T-helper 2 cell treated with Interferon-gamma antibody and Interleukin-4, amounts not matched to agents 5 μg/mL and 100 μg/mL, for 36 hours (primary cell): ENCODE data around the gene DIRAS2.

Experiments used
- DNase-seq: peaks from one replicate; pipeline ENCODE4 v3.0.0; 2021; ENCODE audit warnings: low spot score
- H3K27ac Mint-ChIP-seq: one replicate; pipeline ENCODE4 v1.8.0; 2021; ENCODE audit warnings: mild to moderate bottlenecking, mixed read lengths
- H3K27me3 Mint-ChIP-seq: one replicate; pipeline ENCODE4 v1.8.0; 2021; ENCODE audit warnings: low read depth, mixed read lengths
- H3K36me3 Mint-ChIP-seq: one replicate; pipeline ENCODE4 v1.8.0; 2021; ENCODE audit warnings: low read depth, mixed read lengths
- H3K4me1 Mint-ChIP-seq: one replicate; pipeline ENCODE4 v1.8.0; 2021; ENCODE audit warnings: low read depth, mixed read lengths
- H3K4me3 Mint-ChIP-seq: one replicate; pipeline ENCODE4 v1.8.0; 2022; ENCODE audit warnings: mild to moderate bottlenecking, moderate library complexity, mixed read lengths
- H3K9me3 Mint-ChIP-seq: one replicate; pipeline ENCODE4 v1.8.0; 2021; ENCODE audit warnings: mixed read lengths

DIRAS2 gene

DNA sequence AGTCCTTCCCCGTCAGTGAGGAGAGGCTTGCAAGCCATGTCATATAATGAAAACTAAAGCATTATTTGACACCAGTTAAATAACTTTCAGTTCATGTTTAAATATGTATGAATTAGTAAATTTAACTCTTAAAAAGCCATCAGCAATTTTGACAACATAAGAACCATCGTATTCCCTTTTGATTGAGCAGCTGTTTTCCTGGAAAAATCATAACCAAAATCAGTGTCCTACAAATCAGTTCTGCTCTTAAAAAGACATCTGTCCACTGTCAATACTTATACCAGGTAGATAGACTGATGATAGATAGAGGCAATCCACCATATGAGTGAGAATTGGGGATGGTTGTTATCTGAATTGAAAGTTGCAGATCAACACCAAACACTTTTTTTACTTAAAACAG lies 2.3 kb downstream of the DIRAS2 start:
- Mint-ChIP-seq H3K27me3 (peaks cover 54% of the 10 kb centered on the region), H3K36me3 (no peaks in the 10 kb centered on the region), H3K4me1 (peaks cover 3% of the 10 kb centered on the region), H3K9me3 (no peaks in the 10 kb centered on the region), H3K27ac (no peak overlapping the region), H3K4me3 (no peak overlapping the region)
- no peak for DNase-seq

DNA sequence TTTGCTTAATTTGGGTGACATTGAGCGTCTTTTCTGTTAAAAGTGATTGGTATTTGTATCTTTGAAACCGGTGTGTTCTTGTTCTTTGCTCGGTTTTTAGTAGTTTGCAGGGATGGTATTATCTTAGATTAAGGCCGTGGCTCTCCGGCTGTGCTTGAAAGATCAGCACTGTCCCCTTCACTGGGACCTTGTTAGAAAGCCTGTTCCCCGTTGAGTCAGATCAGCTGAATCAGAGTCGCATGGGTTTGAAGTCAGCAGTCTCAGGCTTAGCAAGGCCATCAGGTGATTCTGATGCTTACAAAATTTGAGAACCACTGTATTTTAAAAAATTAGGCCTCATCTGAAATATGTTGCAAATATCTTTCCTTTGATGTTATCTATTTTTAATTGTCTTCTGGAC lies 5.0 kb downstream of the DIRAS2 start:
- H3K27ac Mint-ChIP-seq: no peak overlapping the region
- H3K9me3 Mint-ChIP-seq: no peaks in the 10 kb centered on the region
- H3K36me3 Mint-ChIP-seq: no peaks in the 10 kb centered on the region
- H3K27me3 Mint-ChIP-seq: peaks cover 31% of the 10 kb centered on the region
- no peak for DNase-seq
- H3K4me1 Mint-ChIP-seq: peaks cover 1% of the 10 kb centered on the region
- H3K4me3 Mint-ChIP-seq: no peak overlapping the region

DNA sequence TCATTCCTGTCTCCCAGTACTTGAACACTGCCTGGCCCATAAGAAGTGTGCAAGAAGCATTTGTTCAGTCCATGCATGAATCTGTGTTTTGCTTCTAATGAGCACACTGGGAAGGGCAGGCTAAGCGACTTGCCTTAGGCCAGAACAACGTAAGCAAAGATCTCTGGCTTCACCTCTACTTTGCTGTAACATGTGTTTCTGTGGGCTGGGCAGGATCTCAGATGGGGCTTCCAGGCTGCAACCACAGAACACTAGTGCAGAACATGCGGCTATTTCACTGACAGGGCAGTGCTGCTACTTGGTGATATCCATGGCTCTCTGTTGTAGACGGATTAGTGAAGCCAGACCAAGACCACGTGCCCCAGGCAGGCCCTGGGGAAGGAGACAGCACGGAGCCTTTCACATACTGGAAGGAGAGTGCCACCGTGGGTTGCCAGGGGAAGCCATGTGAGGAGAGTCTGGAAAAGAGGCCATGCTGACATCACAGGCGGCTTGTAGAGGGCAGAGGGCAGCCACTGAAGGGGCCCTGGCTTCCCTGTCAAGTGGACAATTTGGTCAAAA lies 9.9 kb downstream of the DIRAS2 start:
- Mint-ChIP-seq H3K4me1 (no peaks in the 10 kb centered on the region), H3K9me3 (no peaks in the 10 kb centered on the region), H3K4me3 (no peak overlapping the region)

DNA sequence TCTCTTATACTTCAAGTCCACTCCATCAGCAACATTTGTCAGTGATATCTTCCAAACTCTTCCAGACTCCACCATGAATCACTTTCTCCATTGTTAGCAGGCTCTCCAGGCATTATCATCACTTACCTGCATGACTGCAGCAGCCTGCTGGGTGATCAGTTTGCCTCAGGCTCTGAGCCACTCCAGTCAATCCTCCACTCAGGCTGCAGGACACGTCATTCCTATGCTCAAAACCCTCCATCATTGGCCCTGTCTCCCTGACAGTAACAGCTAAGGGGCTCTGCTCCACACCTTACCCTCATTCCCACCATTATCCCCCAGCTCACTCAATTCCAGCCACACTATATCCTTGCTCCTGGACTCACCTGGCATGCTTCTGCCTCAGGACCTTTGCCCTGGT lies 10.7 kb downstream of the DIRAS2 start:
- Mint-ChIP-seq H3K4me3 (no peak overlapping the region), H3K27ac (no peak overlapping the region), H3K4me1 (no peaks in the 10 kb centered on the region), H3K36me3 (no peaks in the 10 kb centered on the region), H3K27me3 (no peaks in the 10 kb centered on the region), H3K9me3 (no peaks in the 10 kb centered on the region)
- no peak for DNase-seq

More for the DNA sequence above, 9.9 kb downstream of the DIRAS2 start:
- Mint-ChIP-seq H3K27me3 (no peaks in the 10 kb centered on the region), H3K36me3 (no peaks in the 10 kb centered on the region), H3K27ac (no peak overlapping the region)
- DNase-seq: no peak

DNA sequence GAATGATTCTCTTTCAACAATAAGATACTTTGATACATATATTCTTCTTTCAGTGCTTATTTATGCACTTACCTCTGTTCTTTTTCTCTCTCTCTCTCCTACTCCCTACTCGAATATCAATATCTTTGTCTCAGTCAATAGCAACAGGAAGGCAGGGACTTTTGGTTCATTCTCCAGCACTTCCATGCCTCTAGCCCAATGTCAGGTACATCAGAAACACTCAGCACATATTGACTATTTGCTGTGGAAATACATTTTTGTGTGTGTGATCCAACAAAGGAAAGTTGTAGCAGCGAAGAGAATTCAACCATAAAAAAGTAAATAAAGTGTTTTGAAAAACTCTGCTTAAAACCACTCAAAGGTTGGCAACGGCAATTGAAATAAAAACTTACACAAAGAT lies 12.6 kb downstream of the DIRAS2 start:
- Mint-ChIP-seq H3K4me1 (no peaks in the 10 kb centered on the region), H3K9me3 (no peaks in the 10 kb centered on the region), H3K27ac (no peak overlapping the region), H3K4me3 (no peak overlapping the region), H3K27me3 (no peaks in the 10 kb centered on the region), H3K36me3 (no peaks in the 10 kb centered on the region)
- no peak for DNase-seq

DNA sequence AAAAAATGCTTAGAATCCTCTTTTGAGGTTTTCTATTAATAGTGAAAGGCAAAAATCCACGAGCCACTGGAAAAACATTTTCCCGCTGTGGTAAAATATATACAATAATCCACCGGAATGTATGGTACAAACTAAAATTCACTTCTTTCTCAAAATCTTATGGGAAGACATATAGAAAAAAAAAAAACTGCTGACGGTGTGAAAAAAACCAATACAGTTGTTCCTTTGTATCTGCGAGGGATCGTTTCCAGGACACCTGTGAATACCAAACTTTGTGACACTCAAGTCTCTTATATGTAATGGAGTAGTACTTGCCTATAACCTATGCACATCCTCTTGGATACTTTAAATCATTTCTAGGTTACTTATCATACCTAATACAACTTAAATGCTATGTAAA lies 13.3 kb downstream of the DIRAS2 start:
- H3K36me3 Mint-ChIP-seq: no peaks in the 10 kb centered on the region

DNA sequence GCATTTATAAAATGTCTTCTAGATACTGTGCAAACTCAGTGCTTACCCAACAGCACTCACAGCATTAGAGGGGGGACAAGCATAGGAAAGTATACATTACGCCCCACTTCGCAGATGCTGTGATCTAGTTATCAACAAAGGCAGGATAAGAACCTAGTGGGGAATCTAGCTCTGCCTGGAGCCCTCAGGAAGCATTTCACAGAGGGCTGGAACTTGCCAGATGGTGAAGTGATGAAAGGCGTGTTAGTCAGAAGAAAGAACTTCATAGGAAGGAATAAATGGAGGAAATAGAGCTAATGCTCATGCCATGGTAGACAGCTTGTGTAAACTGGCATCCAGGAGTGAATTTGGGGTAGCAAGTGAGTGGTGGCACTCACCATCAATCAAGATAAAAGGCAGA lies 25.8 kb downstream of the DIRAS2 start:
- no peaks in the 10 kb centered on the region for H3K4me1 Mint-ChIP-seq
- H3K27me3 Mint-ChIP-seq: peaks cover 14% of the 10 kb centered on the region
- no peak for DNase-seq
- no peaks in the 10 kb centered on the region for H3K9me3 Mint-ChIP-seq
- H3K27ac Mint-ChIP-seq: no peak overlapping the region
- no peaks in the 10 kb centered on the region for H3K36me3 Mint-ChIP-seq
- no peak overlapping the region for H3K4me3 Mint-ChIP-seq

More for the DNA sequence above, 13.3 kb downstream of the DIRAS2 start:
- peaks cover under 1% of the 10 kb centered on the region for H3K27me3 Mint-ChIP-seq
- no peak overlapping the region for H3K4me3 Mint-ChIP-seq
- DNase-seq: no peak
- H3K27ac Mint-ChIP-seq: no peak overlapping the region
- no peaks in the 10 kb centered on the region for H3K9me3 Mint-ChIP-seq
- H3K4me1 Mint-ChIP-seq: no peaks in the 10 kb centered on the region

DNA sequence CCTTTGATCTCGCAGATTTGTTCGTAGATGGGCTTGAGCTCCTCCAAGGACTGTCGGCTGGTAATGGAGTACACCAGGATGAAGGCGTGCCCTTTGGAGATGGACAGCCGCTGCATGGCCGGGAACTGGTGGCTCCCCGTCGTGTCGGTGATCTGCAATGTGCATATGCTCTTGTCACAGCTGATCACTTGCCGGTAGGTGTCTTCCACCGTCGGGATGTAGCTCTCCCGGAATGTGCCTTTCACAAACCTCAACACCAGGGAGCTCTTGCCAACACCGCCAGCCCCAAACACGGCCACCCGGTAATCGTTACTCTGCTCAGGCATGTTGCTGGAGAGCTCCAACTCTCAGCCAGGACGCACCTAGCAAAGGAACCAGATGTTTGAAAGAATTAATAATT lies 29.1 kb downstream of the DIRAS2 start:
- no peak for DNase-seq
- no peak overlapping the region for H3K4me3 Mint-ChIP-seq
- peaks cover 19% of the 10 kb centered on the region for H3K27me3 Mint-ChIP-seq
- no peaks in the 10 kb centered on the region for H3K36me3 Mint-ChIP-seq
- H3K27ac Mint-ChIP-seq: no peak overlapping the region
- H3K4me1 Mint-ChIP-seq: no peaks in the 10 kb centered on the region
- H3K9me3 Mint-ChIP-seq: no peaks in the 10 kb centered on the region

DNA sequence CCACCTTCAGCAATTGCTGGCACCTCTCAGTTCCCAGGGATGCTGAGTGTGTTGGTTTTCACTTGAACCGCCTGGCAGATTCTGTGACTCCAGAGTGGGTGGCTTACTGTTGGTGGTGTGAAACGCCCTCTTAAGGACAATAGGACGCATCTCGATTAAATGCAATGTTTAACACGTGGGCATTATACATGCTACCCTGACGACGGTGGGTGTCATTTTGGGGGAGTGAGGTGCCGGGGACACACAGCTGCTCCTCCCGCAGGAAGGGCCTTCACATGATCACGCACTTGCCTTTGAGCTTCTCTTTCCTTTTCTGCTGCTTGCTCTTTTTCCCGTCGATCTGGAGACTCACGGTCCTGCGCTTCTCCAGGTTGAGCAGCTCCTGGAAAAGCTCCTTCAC lies 29.7 kb downstream of the DIRAS2 start:
- peaks cover 17% of the 10 kb centered on the region for H3K27me3 Mint-ChIP-seq
- no peak overlapping the region for H3K27ac Mint-ChIP-seq
- no peak overlapping the region for H3K4me3 Mint-ChIP-seq
- no peak for DNase-seq
- no peaks in the 10 kb centered on the region for H3K36me3 Mint-ChIP-seq
- no peaks in the 10 kb centered on the region for H3K4me1 Mint-ChIP-seq
- no peaks in the 10 kb centered on the region for H3K9me3 Mint-ChIP-seq

DNA sequence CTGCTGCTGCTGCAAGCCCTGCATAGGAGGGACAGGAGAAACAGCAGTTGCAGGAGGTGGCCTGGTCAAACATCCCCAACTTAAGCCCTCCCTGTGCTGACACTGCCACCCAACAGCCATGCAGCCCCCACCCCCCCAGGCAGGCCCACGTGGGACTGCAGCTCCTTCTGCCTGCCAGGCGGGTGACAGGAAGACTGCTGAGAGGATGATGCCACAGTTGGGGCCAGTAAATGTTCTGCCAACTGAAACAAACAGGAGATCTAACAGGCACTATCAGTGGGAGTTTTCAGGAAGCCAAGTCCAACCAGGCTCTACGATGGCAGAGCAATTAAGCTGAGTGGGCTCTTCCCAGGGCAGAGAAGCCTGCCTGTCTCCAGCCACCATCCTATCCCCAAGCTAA lies 31.1 kb downstream of the DIRAS2 start:
- Mint-ChIP-seq H3K36me3 (no peaks in the 10 kb centered on the region), H3K9me3 (no peaks in the 10 kb centered on the region), H3K4me1 (no peaks in the 10 kb centered on the region), H3K4me3 (no peak overlapping the region), H3K27me3 (peaks cover 9% of the 10 kb centered on the region), H3K27ac (no peak overlapping the region)
- no peak for DNase-seq

DNA sequence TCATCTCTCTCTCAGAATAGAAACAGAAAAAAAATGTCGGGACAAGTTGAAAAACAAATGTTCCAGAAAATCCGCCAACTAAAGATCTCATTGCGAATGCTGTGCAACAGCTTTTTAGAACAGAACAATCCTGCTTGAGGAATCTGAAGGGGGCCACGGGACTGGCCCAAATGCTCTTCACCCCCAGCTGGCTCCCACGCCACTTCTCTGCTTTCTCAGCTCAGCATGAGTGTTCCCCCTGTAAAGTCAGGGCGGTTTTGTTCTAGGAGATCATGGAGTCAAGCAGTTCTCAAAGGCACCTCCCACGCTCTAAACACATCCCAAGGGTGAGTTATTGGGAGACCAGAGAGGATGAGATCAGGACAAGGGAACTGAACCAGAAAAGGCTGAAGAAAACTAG lies 31.5 kb downstream of the DIRAS2 start:
- Mint-ChIP-seq H3K9me3 (no peaks in the 10 kb centered on the region), H3K4me3 (no peak overlapping the region), H3K4me1 (no peaks in the 10 kb centered on the region), H3K36me3 (no peaks in the 10 kb centered on the region), H3K27me3 (peaks cover 9% of the 10 kb centered on the region), H3K27ac (no peak overlapping the region)
- no peak for DNase-seq

DNA sequence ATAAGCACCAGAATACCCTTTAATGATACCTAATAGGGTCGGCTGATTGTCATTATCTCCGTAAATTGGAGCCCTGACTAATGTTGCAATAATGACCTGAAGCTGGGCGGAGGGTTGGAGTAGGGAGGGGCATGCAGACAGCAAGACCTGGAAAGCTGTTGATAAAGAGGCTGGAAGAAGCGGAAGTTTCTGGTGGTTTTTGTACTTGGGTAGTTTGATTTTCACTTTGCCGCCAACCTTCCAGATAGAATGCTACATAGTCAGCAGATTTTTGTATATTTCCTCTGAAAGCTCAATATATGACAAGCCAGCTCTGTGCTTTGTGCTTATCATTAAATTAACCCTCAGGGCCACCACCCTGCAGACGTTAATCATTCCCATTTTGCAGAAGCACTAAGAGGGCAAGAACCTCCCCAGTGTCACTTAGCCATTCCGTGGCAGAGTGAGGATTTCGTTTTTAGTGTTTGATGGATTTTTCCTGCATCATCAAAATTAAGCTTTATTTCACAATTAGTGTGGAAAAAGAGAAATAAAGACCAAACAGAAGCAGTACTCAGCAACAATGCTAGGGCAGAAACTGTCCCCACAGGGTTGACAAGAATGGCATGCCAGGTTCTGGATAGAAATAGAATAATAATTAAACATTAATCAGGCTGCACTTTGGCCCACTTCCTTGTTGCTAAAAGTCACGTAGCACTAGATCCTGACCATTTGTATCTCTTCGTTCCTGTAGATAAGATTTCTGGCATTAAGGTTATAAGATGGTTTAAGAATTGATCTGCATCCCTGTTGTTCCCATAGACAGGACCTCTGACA lies 34.7 kb downstream of the DIRAS2 start:
- H3K4me3 Mint-ChIP-seq: no peak overlapping the region
- H3K27ac Mint-ChIP-seq: no peak overlapping the region
- no peaks in the 10 kb centered on the region for H3K36me3 Mint-ChIP-seq
- H3K27me3 Mint-ChIP-seq: peaks cover 9% of the 10 kb centered on the region
- H3K9me3 Mint-ChIP-seq: no peaks in the 10 kb centered on the region
- no peak for DNase-seq
- H3K4me1 Mint-ChIP-seq: no peaks in the 10 kb centered on the region

DNA sequence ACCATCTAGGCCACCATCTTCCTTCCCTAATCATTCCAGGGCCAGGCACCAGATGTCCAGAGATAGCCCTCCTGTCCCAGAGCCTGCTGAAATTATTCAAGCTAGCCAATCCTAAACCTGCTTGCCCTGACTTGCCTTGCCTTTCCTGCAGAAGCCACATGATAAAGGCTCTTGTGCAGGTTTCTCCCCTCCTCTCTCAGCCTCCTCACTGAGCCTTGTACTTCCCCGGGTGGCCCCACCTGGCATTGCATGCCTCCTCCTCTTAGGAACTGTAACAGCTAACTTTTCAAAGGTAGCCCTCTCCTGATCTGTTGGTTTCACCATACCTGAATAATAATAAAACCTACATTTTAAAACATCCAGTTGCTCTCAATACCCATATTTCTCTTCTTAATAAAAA lies 42.6 kb downstream of the DIRAS2 start:
- Mint-ChIP-seq H3K4me3 (no peak overlapping the region), H3K27me3 (peaks cover 3% of the 10 kb centered on the region), H3K9me3 (no peaks in the 10 kb centered on the region), H3K27ac (no peak overlapping the region), H3K4me1 (no peaks in the 10 kb centered on the region), H3K36me3 (no peaks in the 10 kb centered on the region)
- no peak for DNase-seq

DNA sequence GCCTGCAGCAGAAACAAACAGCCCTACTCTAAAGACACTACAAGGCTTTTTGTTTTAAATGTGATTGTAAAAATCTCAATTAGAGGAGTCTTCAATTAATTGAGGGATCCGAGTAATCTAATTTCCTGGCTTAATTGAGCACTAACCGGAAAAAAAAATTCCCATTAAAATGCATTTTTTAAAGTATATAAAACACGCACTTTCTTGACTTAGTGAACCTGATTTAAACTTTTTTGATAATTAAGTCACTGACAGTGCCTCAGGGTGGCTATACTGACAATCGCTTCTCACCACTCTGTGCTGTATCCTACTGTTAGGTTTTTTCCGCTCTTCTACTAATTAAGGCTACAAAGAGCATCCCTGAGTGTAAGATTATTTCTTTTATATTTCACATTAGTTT lies 44.4 kb downstream of the DIRAS2 start:
- Mint-ChIP-seq H3K9me3 (no peaks in the 10 kb centered on the region), H3K4me1 (no peaks in the 10 kb centered on the region), H3K4me3 (no peak overlapping the region), H3K27me3 (peaks cover 7% of the 10 kb centered on the region), H3K27ac (no peak overlapping the region), H3K36me3 (no peaks in the 10 kb centered on the region)
- DNase-seq: no peak

DNA sequence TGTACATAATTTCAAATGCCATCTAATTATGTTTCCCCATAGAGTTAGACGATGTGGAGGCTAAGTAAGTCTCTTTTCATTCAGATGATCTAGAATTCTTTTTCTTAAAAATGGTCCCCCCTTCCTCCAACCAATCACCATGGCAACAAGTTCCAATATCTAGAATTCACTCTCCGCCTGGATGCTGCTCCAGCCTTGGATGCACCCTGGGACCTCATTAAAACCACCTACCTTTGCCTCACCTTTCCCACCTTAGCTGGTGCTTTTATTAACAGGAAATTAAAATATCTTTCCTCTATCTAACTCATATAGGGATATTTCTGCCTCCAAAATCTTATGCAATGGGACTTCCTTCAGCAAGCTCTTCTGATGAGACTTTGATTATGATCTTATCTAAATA lies 49.0 kb downstream of the DIRAS2 start:
- Mint-ChIP-seq H3K27me3 (peaks cover 4% of the 10 kb centered on the region), H3K9me3 (no peaks in the 10 kb centered on the region), H3K27ac (no peak overlapping the region), H3K4me1 (no peaks in the 10 kb centered on the region), H3K36me3 (no peaks in the 10 kb centered on the region), H3K4me3 (no peak overlapping the region)
- DNase-seq: no peak
